ENCODE results near the gene TGFB2. TPM values are rescaled to one million over a fixed set of nuclear protein-coding genes. Genes with fewer than 3 reads are reported as not detected.

TGFB2 gene
- total and polyA plus RNA-seq, 2 experiments from 2014 or later = 0.97 to 1.3 TPM

GRCh38 chr1:218355278-218355677, 10.1 kb downstream of the TGFB2 start:
- Histone ChIP-seq H2AFZ (no peak overlapping the region), H3K4me2 (ENCODE audit: unreplicated experiment) (no peak overlapping the region), H3K27me3 (replicated peaks; ENCODE audit: insufficient read depth) (no peaks in the 10 kb centered on the region)

GRCh38 chr1:218357211-218357892, 12.2 kb downstream of the TGFB2 start:
- Histone ChIP-seq H3K9me3 (ENCODE audit: low read depth) (no peaks in the 10 kb centered on the region), H3K27ac (no peak overlapping the region), H3F3A (ENCODE audit: insufficient read depth) (no peaks in the 10 kb centered on the region), H3K79me2 (ENCODE audit: insufficient read depth) (no peaks in the 10 kb centered on the region), H4K20me1 (ENCODE audit: insufficient read depth) (no peaks in the 10 kb centered on the region), H2AFZ (no peak overlapping the region), H3K9ac (no peak overlapping the region), H3K27me3 (replicated peaks; ENCODE audit: insufficient read depth) (no peaks in the 10 kb centered on the region), H3K4me2 (ENCODE audit: unreplicated experiment) (no peak overlapping the region), H3K9me2 (ENCODE audit: insufficient read depth) (no peaks in the 10 kb centered on the region), H3K4me3 (no peak overlapping the region), H3K36me3 (ENCODE audit: low read depth) (no peaks in the 10 kb centered on the region), H3K4me1 (ENCODE audit: insufficient read depth) (no peaks in the 10 kb centered on the region)
- DNase-seq = no peak
- WGBS, 2 experiments (ENCODE audit: low coverage in 1 of 2, low lambda C conversion rate in 2 of 2, missing lambda C conversion rate in 2 of 2) = 93 to 94% methylated on average over 10 of the region's 10 CpGs
- in situ Hi-C loops (cut with MboI) = no loop called here
- TF ChIP-seq EZH2 (IDR thresholded peaks at IDR 0.05; ENCODE audit: insufficient read depth, poor library complexity, severe bottlenecking) (no peak), EZH2phosphoT487 (IDR thresholded peaks at IDR 0.05; ENCODE audit: insufficient read depth, low read depth) (no peak)

More at GRCh38 chr1:218355278-218355677, 10.1 kb downstream of the TGFB2 start:
- Histone ChIP-seq H3K79me2 (ENCODE audit: insufficient read depth) (no peaks in the 10 kb centered on the region), H3K27ac (no peak overlapping the region), H3K9ac (no peak overlapping the region), H3F3A (ENCODE audit: insufficient read depth) (peaks cover 13% of the 10 kb centered on the region), H3K4me1 (ENCODE audit: insufficient read depth) (peaks cover 14% of the 10 kb centered on the region), H3K9me2 (ENCODE audit: insufficient read depth) (no peaks in the 10 kb centered on the region), H3K9me3 (ENCODE audit: low read depth) (no peaks in the 10 kb centered on the region), H3K4me3 (no peak overlapping the region), H4K20me1 (ENCODE audit: insufficient read depth) (no peaks in the 10 kb centered on the region), H3K36me3 (ENCODE audit: low read depth) (no peaks in the 10 kb centered on the region)
- TF ChIP-seq EZH2 (IDR thresholded peaks at IDR 0.05; ENCODE audit: insufficient read depth, poor library complexity, severe bottlenecking) (no peak), EZH2phosphoT487 (IDR thresholded peaks at IDR 0.05; ENCODE audit: insufficient read depth, low read depth) (no peak)
- in situ Hi-C loops (cut with MboI) = no loop called here
- WGBS, 2 experiments (ENCODE audit: low coverage in 1 of 2, low lambda C conversion rate in 2 of 2, missing lambda C conversion rate in 2 of 2) = 63 to 70% methylated on average over 4 of the region's 4 CpGs
- no peak for DNase-seq

- H3K79me2 ChIP-seq (ENCODE audit: insufficient read depth) = no peaks in the 10 kb centered on the region
- WGBS, 2 experiments (ENCODE audit: low coverage in 1 of 2, low lambda C conversion rate in 2 of 2, missing lambda C conversion rate in 2 of 2) = 83 to 88% methylated on average over 3 of the region's 3 CpGs
- no peaks in the 10 kb centered on the region for H3K9me3 ChIP-seq (ENCODE audit: low read depth)
- H3K4me2 ChIP-seq (ENCODE audit: unreplicated experiment) = no peak overlapping the region
- no peaks in the 10 kb centered on the region for H3K4me1 ChIP-seq (ENCODE audit: insufficient read depth)
- no peak overlapping the region for H3K27ac ChIP-seq
- DNase-seq = no peak
- H3K4me3 ChIP-seq = no peak overlapping the region
- H4K20me1 ChIP-seq (ENCODE audit: insufficient read depth) = no peaks in the 10 kb centered on the region
- no peak overlapping the region for H3K9ac ChIP-seq
- H2AFZ ChIP-seq = no peak overlapping the region
- no peaks in the 10 kb centered on the region for H3F3A ChIP-seq (ENCODE audit: insufficient read depth)
- H3K36me3 ChIP-seq (ENCODE audit: low read depth) = no peaks in the 10 kb centered on the region
- in situ Hi-C loops (cut with MboI) = no loop called here
- TF ChIP-seq EZH2 (IDR thresholded peaks at IDR 0.05; ENCODE audit: insufficient read depth, poor library complexity, severe bottlenecking) = no peak
- TF ChIP-seq EZH2phosphoT487 (IDR thresholded peaks at IDR 0.05; ENCODE audit: insufficient read depth, low read depth) = no peak
- no peaks in the 10 kb centered on the region for H3K9me2 ChIP-seq (ENCODE audit: insufficient read depth)
- no peaks in the 10 kb centered on the region for H3K27me3 ChIP-seq (replicated peaks; ENCODE audit: insufficient read depth)
Measured at GRCh38 chr1:218357893-218358232, 12.7 kb downstream of the TGFB2 start.

GRCh38 chr1:218361298-218362065, 16.3 kb downstream of the TGFB2 start:
- Histone ChIP-seq H3K9ac (no peak overlapping the region), H3K9me2 (ENCODE audit: insufficient read depth) (no peaks in the 10 kb centered on the region), H3F3A (ENCODE audit: insufficient read depth) (no peaks in the 10 kb centered on the region), H3K4me1 (ENCODE audit: insufficient read depth) (peaks cover 12% of the 10 kb centered on the region), H2AFZ (no peak overlapping the region), H3K4me2 (ENCODE audit: unreplicated experiment) (no peak overlapping the region), H3K4me3 (no peak overlapping the region), H3K27ac (no peak overlapping the region), H3K27me3 (replicated peaks; ENCODE audit: insufficient read depth) (no peaks in the 10 kb centered on the region), H3K36me3 (ENCODE audit: low read depth) (no peaks in the 10 kb centered on the region), H4K20me1 (ENCODE audit: insufficient read depth) (no peaks in the 10 kb centered on the region), H3K9me3 (ENCODE audit: low read depth) (no peaks in the 10 kb centered on the region), H3K79me2 (ENCODE audit: insufficient read depth) (no peaks in the 10 kb centered on the region)
- in situ Hi-C loops (cut with MboI) = loop anchor here (10.0 kb wide), 1 partner anchor 163 kb away; no protein-coding TSS in a partner anchor
- TF ChIP-seq EZH2phosphoT487 (IDR thresholded peaks at IDR 0.05; ENCODE audit: insufficient read depth, low read depth) (no peak), EZH2 (IDR thresholded peaks at IDR 0.05; ENCODE audit: insufficient read depth, poor library complexity, severe bottlenecking) (no peak)
- WGBS, 2 experiments (ENCODE audit: low coverage in 1 of 2, low lambda C conversion rate in 2 of 2, missing lambda C conversion rate in 2 of 2) = 77 to 84% methylated on average over 7 of the region's 7 CpGs
- DNase-seq = peak; percentile 69

Measured in GM23248 (cell line).